ENCODE measurements around the gene GPC1.

GPC1 gene

GRCh38 chr2:240392948-240393830 is 42.3 kb upstream of the GPC1 start:
- TF ChIP-seq CSDC2 (CRISPR knock-in tag; IDR thresholded peaks at IDR 0.05) (no peak), BACH2 (CRISPR knock-in tag; IDR thresholded peaks at IDR 0.05; ENCODE audit: borderline replicate concordance) (no peak), OSR1 (CRISPR knock-in tag; IDR thresholded peaks at IDR 0.05) (no peak), TOX (CRISPR knock-in tag; IDR thresholded peaks at IDR 0.05; ENCODE audit: borderline replicate concordance) (no peak), CSRNP3 (CRISPR knock-in tag; IDR thresholded peaks at IDR 0.05) (no peak), GLIS3 (CRISPR knock-in tag; IDR thresholded peaks at IDR 0.05) (no peak), ZC3H10 (CRISPR knock-in tag; IDR thresholded peaks at IDR 0.05) (no peak), ZNF8 (CRISPR knock-in tag; IDR thresholded peaks at IDR 0.05) (no peak), ZNF70 (CRISPR knock-in tag; IDR thresholded peaks at IDR 0.05) (no peak), ZFP3 (CRISPR knock-in tag; IDR thresholded peaks at IDR 0.05) (no peak), SNAI2 (CRISPR knock-in tag; IDR thresholded peaks at IDR 0.05) (no peak), PATZ1 (CRISPR knock-in tag; IDR thresholded peaks at IDR 0.05; ENCODE audit: borderline replicate concordance) (no peak)
- ATAC-seq = no peak

- no peak for ATAC-seq
- no peak for TF ChIP-seq ZFP30 (CRISPR knock-in tag; IDR thresholded peaks at IDR 0.05)
- no peak for TF ChIP-seq PATZ1 (CRISPR knock-in tag; IDR thresholded peaks at IDR 0.05; ENCODE audit: borderline replicate concordance)
- TF ChIP-seq CSRNP3 (CRISPR knock-in tag; IDR thresholded peaks at IDR 0.05) = no peak
- TF ChIP-seq CREB5 (CRISPR knock-in tag; IDR thresholded peaks at IDR 0.05; ENCODE audit: low read depth) = no peak
- no peak for TF ChIP-seq POU6F1 (CRISPR knock-in tag; IDR thresholded peaks at IDR 0.05; ENCODE audit: borderline replicate concordance, low read depth)
- TF ChIP-seq PPARA (CRISPR knock-in tag; IDR thresholded peaks at IDR 0.05; ENCODE audit: borderline replicate concordance) = no peak
- no peak for TF ChIP-seq ZNF70 (CRISPR knock-in tag; IDR thresholded peaks at IDR 0.05)
- no peak for TF ChIP-seq TCF4 (CRISPR knock-in tag; IDR thresholded peaks at IDR 0.05; ENCODE audit: borderline replicate concordance)
- TF ChIP-seq ZNF8 (CRISPR knock-in tag; IDR thresholded peaks at IDR 0.05) = no peak
- TF ChIP-seq CSDC2 (CRISPR knock-in tag; IDR thresholded peaks at IDR 0.05) = no peak
- no peak for TF ChIP-seq ESRRG (CRISPR knock-in tag; IDR thresholded peaks at IDR 0.05)
- no peak for TF ChIP-seq RARB (CRISPR knock-in tag; IDR thresholded peaks at IDR 0.05)
- no peak for TF ChIP-seq ISL1 (CRISPR knock-in tag; IDR thresholded peaks at IDR 0.05)
- TF ChIP-seq GLIS3 (CRISPR knock-in tag; IDR thresholded peaks at IDR 0.05) = no peak
- no peak for TF ChIP-seq ZC3H10 (CRISPR knock-in tag; IDR thresholded peaks at IDR 0.05)
These were observed 41.5 kb upstream of the GPC1 start for GRCh38 chr2:240393831-240394410.
